Measurements from ENCODE around the gene COG6.

- no peak for TF ChIP-seq CTCF (IDR thresholded peaks at IDR 0.05; ENCODE audit: insufficient read depth, low read depth, low read length)
- no peak for TF ChIP-seq EZH2 (IDR thresholded peaks at IDR 0.05; ENCODE audit: insufficient read depth, low read length)
Observed at GRCh38 chr13:39737047-39737446, 81.6 kb downstream of the COG6 start.

All from astrocyte (in vitro differentiated cells and primary cell).